Measurements from ENCODE around the gene CNTNAP2. TPM values are rescaled to one million over a fixed set of nuclear protein-coding genes. Genes with fewer than 3 reads are reported as not detected.

CNTNAP2 gene
- total RNA-seq, 1 donor from 2014 or later: not detected

GRCh38 chr7:147607157-147607800 is 1490.7 kb downstream of the CNTNAP2 start:
- intact Hi-C loops (cut with micrococcal nuclease): no loop called here

GRCh38 chr7:147611431-147611830 is 1494.8 kb downstream of the CNTNAP2 start:
- intact Hi-C loops (cut with micrococcal nuclease): no loop called here

GRCh38 chr7:147635288-147635687 is 1518.7 kb downstream of the CNTNAP2 start:
- intact Hi-C loops (cut with micrococcal nuclease): no loop called here

GRCh38 chr7:147636553-147636952 is 1520.0 kb downstream of the CNTNAP2 start:
- intact Hi-C loops (cut with micrococcal nuclease): no loop called here

- intact Hi-C loops (cut with micrococcal nuclease): no loop called here
These were observed 1522.0 kb downstream of the CNTNAP2 start for GRCh38 chr7:147638566-147638965.

- intact Hi-C loops (cut with micrococcal nuclease): no loop called here
These were observed 1522.4 kb downstream of the CNTNAP2 start for GRCh38 chr7:147639037-147639436.

GRCh38 chr7:147639751-147640150 is 1523.2 kb downstream of the CNTNAP2 start:
- intact Hi-C loops (cut with micrococcal nuclease): loop anchor here (2.0 kb wide), 1 partner anchor 19 kb away; no protein-coding TSS in a partner anchor

GRCh38 chr7:147640821-147641220 is 1524.2 kb downstream of the CNTNAP2 start:
- intact Hi-C loops (cut with micrococcal nuclease): loop anchor here (2.0 kb wide), 1 partner anchor 20 kb away; no protein-coding TSS in a partner anchor

GRCh38 chr7:147646568-147646967 is 1530.0 kb downstream of the CNTNAP2 start:
- intact Hi-C loops (cut with micrococcal nuclease): no loop called here

- intact Hi-C loops (cut with micrococcal nuclease): no loop called here
These were observed 1534.4 kb downstream of the CNTNAP2 start for GRCh38 chr7:147650991-147651390.

- intact Hi-C loops (cut with micrococcal nuclease): no loop called here
These were observed 1535.0 kb downstream of the CNTNAP2 start for GRCh38 chr7:147651601-147652000.

- intact Hi-C loops (cut with micrococcal nuclease): no loop called here
These were observed 1536.9 kb downstream of the CNTNAP2 start for GRCh38 chr7:147653456-147653855.

- intact Hi-C loops (cut with micrococcal nuclease): no loop called here
These were observed 1541.9 kb downstream of the CNTNAP2 start for GRCh38 chr7:147658392-147658967.

- intact Hi-C loops (cut with micrococcal nuclease): no loop called here
These were observed 1542.7 kb downstream of the CNTNAP2 start for GRCh38 chr7:147659036-147659995.

GRCh38 chr7:147664541-147664940 is 1547.9 kb downstream of the CNTNAP2 start:
- intact Hi-C loops (cut with micrococcal nuclease): no loop called here

GRCh38 chr7:147670759-147671158 is 1554.2 kb downstream of the CNTNAP2 start:
- intact Hi-C loops (cut with micrococcal nuclease): loop anchor here (10.0 kb wide), 1 partner anchor 414 kb away; no protein-coding TSS in a partner anchor

- intact Hi-C loops (cut with micrococcal nuclease): loop anchor here (10.0 kb wide), 1 partner anchor 410 kb away; no protein-coding TSS in a partner anchor
These were observed 1558.1 kb downstream of the CNTNAP2 start for GRCh38 chr7:147674705-147675104.

- intact Hi-C loops (cut with micrococcal nuclease): loop anchor here (10.0 kb wide), 1 partner anchor 406 kb away; no protein-coding TSS in a partner anchor
These were observed 1562.3 kb downstream of the CNTNAP2 start for GRCh38 chr7:147678943-147679342.

GRCh38 chr7:147681530-147681929 is 1564.9 kb downstream of the CNTNAP2 start:
- intact Hi-C loops (cut with micrococcal nuclease): no loop called here

GRCh38 chr7:147700702-147701101 is 1584.1 kb downstream of the CNTNAP2 start:
- intact Hi-C loops (cut with micrococcal nuclease): no loop called here

- intact Hi-C loops (cut with micrococcal nuclease): no loop called here
These were observed 1591.3 kb downstream of the CNTNAP2 start for GRCh38 chr7:147707926-147708325.

- intact Hi-C loops (cut with micrococcal nuclease): no loop called here
These were observed 1592.3 kb downstream of the CNTNAP2 start for GRCh38 chr7:147708871-147709270.

Measured in T-helper 1 cell treated with Interleukin-12 subunit alpha and Interleukin-12 subunit beta and Interleukin-4 antibody, amounts not matched to agents 30 ng/mL and 1 ng/mL, for 36 hours (primary cell).